PC-9 (cell line): Measurements from ENCODE around the gene CTNND2.

Experiments used
- EZH2 ChIP-seq: fragments of 200-600 bp; sonication (generic); IDR thresholded peaks from 2 replicates; pipeline ENCODE4 v1.8.0; 2017; ENCODE audit warnings: antibody characterized with exemption, low read depth
- TF ChIP-seq, protein P1 (sequence below): fragments of 200-600 bp; sonication (generic); conservative IDR thresholded peaks from 2 replicates; pipeline ENCODE4 v1.6.1; 2017; ENCODE audit warnings: mixed run types, antibody characterized with exemption, mild to moderate bottlenecking, moderate library complexity

DNA sequence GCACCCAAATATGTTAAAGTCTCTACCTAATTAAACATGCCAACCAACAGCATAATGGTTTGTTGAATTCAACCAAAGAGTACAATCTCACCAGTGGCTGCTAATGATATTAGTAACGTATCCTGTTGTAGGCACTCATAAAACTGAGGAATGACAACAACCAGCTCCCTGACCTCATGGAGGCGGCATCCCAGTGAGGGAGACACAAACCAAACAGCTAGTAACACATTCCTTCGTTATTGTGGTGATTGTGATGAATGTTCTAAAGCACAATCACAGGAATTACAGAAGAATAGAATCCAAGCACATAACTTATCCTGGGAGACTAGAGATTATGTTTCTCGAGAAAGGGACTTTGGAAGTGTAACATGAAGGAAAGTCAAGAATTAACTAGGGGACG is 224.6 kb downstream of the CTNND2 start:
- TF ChIP-seq EZH2: no peak
- TF ChIP-seq, protein P1, sequence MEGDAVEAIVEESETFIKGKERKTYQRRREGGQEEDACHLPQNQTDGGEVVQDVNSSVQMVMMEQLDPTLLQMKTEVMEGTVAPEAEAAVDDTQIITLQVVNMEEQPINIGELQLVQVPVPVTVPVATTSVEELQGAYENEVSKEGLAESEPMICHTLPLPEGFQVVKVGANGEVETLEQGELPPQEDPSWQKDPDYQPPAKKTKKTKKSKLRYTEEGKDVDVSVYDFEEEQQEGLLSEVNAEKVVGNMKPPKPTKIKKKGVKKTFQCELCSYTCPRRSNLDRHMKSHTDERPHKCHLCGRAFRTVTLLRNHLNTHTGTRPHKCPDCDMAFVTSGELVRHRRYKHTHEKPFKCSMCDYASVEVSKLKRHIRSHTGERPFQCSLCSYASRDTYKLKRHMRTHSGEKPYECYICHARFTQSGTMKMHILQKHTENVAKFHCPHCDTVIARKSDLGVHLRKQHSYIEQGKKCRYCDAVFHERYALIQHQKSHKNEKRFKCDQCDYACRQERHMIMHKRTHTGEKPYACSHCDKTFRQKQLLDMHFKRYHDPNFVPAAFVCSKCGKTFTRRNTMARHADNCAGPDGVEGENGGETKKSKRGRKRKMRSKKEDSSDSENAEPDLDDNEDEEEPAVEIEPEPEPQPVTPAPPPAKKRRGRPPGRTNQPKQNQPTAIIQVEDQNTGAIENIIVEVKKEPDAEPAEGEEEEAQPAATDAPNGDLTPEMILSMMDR: no peak
